Effector CD8-positive, alpha-beta T cell (primary cell): ENCODE results near the gene DIPK1B.

Source experiments
- DNase-seq: peaks from one replicate; lab custom pipeline; 2025; lab: John Stamatoyannopoulos, UW

The DIPK1B gene

DNA sequence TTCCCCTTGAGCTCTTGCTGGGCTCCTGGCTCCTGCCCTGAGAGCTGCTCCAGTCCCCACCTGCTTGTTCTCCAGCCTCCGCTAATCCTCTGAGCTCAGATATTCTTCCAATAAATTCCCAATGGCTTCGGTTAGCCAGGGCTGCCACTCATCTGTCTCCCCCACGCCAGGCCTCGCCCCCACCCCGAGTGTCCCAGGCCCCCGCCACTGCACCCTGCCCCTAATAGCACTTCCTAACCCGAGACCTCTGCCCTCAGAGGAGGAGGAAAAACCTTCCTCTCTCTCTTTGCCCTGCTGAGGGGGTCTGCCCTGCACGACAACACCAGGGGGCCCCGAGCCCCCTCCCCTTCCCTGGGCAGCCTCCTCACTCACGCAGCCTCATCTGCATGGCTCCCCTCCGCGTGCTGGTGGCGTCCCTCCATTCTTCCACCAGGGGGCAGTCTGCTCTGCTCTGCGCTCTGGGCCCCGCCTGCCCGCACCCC, 57.4 kb downstream of the DIPK1B start:
- DNase-seq: peak; percentile 14

DNA sequence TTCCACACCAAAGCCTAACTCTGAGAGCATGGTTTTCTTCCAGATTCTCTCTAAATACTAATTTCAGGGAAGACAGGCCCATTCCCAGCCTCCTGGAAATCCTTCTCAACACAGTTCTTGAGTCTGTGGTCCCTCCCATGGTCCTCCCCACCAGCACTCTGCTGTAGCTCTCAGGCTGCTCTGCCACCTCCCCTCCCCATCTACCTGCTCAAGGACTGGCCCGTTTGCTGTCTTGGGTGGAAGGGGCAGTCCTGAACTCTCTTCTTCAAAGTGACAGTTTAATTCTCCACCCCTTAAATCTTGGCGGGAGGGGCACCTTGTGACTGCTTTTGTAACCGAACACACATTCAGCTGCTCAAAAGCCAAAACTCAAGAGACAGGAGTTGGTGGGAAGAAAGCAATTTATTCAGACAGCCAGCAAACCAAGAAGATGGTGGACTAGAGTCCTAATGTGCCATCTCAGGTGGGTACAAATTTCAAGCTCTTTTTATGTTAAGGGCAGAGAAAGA, 59.6 kb downstream of the DIPK1B start:
- no peak for DNase-seq

DNA sequence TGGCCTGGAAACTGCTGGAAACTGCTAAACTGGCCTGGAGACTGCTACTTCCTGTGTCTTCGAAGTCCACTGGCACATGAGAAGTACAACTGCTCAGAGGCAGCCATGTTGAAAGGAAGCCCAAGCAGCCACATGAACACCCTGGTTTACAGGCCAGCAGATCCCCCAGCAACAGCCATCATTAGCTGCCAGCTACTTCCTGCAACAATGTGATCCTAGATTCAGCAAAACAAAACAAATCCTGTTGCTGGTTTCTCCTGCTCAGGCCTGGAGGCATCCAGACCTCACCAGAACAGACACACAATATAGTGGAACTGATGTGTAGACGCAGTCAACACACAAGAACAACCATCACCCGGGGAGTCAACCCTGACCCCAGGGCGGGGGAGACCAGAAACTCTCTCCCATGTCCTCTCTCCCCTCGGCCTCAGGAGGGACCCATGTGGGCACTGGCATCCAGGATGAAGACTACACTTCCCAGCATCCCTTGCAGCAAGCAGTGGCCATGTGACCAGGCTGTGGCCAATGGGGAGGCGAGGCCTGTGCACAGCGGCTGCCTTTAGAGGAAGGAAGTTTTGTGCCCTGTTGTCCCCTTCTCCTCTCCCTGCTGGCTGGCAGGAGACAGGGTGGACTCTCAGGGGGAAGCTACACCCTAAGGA, 61.1 kb downstream of the DIPK1B start:
- DNase-seq: no peak
